GM19397 (cell line): ENCODE data around the gene KHSRP.

ENCODE experiments used
- ATAC-seq: cut with Tn5 transposase; IDR thresholded peaks from one replicate; pipeline ENCODE4 v1.9.1; 2021; ENCODE audit warnings: mild to moderate bottlenecking, moderate library complexity; ENCODE audit not compliant: unreplicated experiment

KHSRP gene

DNA sequence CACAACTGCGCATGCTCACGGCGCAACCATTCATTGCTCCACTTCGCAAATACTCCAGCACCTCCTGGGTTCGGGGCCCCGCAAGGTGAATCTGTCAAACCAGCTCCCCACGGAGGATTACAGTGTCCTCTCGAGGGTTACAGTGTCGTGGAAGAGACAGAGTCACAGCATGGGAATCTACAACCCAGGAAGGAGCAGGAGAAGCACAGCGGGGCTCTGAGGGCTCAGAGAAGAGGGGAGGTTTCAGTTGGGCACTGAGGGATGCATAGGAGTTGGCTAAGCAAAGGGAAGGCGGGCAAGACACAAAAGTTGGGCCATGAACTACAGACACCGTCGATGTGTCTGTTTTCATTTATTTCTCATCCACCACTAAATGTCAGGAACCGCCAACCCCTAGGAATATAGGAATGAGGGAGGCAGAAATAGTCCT is 30.6 kb downstream of the KHSRP start:
- ATAC-seq, result no peak

DNA sequence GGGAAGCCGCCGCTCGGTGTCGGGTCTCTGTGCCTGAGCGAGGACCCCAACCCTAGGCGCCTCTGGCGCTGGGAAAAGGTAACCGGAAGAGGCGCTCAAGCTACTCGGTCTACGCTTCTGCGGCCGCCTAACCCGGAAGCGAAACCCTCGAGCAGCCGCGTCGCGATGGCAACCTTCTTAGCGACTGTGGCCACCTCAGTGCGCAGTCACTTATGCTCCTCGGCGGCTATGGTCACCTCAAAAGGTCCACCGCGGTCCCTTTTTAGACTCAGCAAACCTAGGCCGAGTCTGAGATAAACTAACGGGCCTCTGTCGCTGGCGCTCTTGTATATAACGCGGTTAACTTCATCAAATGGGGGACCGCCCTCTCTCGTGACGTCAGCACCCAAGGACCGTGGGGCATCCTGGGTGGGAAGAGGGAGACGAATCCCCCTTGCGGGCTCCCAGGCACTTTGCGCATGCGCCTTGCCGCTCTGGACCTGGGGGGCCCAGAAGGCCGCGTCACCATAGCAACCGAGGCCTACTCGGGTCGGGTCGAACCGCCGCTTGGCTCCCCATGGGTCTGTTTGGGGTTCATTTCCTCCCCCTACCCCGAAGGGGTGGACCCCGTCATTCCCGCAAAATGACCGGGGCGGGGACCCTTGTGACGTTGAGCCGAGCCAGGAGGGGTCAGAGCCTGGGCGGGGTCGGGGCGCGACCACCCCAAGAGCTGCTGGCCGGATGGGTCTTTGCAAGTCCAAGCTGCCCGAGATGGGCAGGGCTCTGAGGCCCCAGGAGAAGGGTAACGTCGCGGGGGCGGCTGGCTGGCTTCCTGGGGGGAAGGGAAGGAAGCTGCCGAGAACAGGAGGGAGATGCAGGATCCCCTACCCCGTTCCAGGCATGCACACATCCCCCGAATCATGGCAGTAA is 31.3 kb downstream of the KHSRP start, which contains the start of gene GTF2F1:
GTF2F1 (minus strand) TSS at position 91 of the 909 bp plus-strand sequence. CDS start 169 bp downstream, outside the sequence.
- ATAC-seq, result peak; percentile 88

DNA sequence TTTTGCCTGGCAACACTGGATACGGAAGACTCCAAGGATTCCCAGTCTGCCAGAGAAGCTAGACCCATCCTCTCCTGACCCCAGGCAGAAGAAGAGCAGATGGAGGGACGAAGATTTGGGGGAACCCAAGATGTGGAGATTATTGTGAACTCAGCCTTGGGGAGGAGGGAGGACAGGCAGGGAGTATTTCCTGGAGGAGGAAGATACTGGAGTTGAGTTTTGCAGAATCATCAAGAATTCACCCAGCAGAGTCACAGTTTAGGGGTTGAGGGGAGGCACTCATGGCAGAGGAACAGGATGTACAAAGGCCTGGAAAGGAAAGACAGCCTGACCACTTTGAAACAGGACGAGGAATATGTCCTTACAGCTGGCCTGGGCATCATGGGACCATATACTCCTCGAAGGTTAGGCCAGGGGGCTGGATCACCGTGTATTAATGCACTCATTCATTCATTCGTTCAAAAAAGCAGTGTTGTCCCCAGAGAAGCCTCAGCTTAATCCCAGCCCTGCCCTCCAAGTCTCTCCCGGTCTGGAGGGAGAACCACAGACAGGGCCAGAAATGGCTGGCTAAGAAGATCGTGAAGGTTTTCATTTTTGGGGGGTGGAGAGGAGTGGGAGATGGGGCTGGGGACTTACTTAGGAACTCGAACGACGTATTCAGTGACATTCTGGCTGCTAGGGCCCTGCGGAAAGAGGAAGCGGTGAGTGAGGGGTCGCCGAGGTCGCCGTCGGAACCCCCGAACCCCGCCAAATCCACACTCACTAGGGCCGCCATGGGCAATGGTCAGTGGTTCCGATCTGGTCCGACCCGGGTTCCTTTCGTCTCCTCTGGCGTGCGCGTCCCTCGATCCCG is 32.2 kb downstream of the KHSRP start:
- no peak for ATAC-seq

DNA sequence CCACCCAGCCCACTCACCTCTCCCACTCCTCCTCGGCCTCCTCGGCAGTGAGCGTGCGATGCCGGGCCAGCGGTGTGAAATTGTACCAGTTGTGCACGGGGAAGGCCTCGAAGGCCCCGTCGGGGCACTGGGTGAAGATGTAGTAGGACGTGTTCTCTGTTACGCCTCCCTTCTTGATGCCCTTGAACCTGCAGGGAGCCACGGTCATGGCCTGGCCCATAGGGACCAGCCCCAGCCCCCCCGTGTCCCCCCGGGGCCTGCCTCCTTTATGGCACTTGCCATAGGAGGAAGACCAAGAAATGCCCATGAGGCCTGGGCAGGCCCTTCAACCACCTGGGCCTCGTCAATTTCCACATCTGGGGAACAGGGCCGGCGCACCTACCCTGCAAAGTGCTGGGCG is 37.2 kb downstream of the KHSRP start:
- no peak for ATAC-seq

DNA sequence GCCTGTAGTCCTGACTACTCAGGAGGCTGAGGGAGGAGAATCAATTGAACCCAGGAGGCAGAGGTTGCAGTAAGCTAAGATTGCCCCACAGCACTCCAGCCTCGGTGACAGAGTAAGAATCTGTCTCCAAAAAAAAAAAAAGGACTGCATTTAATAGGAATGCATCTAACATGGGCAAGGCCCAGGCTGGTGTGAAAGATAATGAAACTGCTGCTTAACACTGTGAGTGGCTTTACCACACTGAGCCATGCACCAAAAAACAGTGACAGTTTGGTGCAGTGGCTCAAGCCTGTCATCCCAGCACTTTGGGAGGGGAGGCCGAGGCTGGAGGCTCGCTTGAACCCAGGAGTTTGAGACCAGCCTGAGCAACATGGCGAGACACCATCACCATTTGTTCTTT is 40.2 kb downstream of the KHSRP start:
- ATAC-seq, result no peak

DNA sequence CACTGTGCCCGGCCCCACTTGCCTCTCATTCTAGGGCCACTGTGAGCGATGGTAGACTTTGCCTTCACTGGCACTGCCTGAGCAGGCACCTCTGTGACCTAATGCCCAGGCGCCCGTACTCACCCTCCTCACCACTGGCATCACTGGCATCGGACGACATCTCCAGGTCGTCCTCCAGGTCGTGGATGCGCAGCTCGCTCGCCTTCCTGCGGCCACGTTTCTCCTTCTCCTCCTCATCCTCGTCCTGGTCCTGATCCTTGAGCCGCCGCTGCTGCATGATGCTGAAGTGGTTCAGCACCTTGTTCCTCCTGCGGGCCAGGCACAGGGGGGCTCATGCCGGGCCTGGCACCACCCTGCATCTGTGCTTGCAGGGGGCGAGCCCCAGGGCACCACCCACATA is 41.4 kb downstream of the KHSRP start:
- no peak for ATAC-seq

DNA sequence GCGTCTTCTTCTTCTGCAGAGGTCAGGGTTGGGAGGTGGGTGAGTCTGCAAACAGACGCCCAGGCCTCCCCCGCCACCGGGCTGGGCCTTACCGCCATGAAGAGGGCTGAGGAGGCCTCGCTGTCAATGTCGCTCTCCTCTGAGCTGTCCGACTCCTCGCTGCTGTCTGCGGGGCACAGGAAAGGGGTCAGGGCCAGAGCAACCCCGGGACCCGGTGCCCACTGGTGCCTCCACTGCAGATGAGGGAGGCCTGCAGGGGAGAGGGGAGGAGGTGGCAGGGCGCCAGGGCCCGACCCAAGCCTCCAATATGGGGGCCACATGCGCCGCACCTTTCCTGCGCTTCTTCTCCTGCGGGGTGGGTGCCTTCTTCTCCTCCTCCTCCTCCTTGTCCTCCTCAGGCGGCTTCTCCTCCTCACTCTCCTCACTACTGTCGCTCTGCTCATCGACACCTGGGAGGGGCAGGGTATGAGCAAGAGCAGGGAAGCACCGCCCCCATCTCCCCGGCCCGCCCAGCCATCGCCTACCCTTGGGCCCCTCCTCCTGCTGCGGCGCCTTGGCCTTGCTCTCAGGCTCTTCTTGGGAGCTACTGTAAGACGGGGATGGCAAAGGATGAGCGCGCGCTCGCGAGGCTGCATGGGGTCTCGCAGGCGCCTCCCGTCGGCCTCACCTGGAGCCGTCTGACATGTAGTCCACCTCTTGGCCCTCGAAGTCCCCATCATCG is 43.4 kb downstream of the KHSRP start:
- no peak for ATAC-seq

DNA sequence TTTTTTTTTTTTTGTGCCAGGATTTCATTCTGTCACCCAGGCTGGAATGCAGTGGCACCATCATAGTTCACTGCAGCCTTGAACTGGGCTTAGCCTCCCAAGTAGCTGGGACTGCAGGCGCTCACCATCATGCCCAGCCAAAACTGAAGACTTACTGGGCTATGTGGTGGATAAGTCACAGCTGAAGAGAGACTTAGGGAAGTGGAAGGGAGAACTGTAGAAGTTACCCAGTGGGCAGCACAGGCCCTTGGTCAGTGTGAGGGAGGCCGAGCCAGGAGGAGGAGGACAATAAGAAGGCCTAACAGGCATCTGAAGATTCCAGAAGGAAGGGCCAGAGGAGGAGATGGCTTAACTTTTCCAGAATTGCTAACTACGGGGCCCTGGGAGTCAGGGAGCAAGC is 44.9 kb downstream of the KHSRP start:
- ATAC-seq, result no peak

DNA sequence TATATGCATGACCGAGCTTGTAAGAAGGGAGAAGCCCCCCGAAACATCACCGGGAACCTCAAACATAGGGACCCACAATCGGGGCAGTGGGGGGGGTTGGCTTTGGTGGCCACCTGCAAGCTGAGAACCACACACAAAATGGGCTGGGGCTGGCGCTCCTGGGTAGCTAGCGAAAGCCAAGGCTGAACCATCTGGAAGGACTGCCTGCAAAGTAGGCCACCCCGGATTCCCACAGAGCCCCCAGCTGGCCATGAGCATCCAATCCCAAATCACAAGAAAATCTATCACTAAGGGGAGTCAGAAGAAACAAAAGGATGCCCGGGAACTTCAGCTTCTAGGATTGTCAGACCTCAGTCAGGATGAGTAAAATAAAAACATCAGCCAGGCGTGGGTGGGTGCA is 46.1 kb downstream of the KHSRP start:
- no peak for ATAC-seq

DNA sequence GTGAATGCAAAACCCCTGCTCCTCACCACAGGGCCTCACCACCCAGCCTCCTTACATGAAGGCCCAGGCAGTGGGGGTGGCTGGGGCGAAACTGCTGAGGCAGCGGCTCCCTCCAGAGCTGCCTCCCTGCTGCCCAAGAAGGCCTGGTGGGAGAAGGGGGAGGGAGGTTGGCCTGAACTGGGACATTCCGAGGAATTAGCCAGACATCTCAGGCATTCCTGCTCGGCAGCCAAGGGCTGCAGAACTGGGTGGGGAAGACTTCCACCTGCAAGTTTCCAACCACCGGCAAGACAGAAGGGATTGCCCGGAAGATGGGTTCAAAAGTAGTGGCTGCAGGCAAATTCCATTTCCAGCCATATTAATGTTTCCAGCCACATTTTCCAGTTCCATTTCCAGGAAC is 46.6 kb downstream of the KHSRP start:
- no peak for ATAC-seq

DNA sequence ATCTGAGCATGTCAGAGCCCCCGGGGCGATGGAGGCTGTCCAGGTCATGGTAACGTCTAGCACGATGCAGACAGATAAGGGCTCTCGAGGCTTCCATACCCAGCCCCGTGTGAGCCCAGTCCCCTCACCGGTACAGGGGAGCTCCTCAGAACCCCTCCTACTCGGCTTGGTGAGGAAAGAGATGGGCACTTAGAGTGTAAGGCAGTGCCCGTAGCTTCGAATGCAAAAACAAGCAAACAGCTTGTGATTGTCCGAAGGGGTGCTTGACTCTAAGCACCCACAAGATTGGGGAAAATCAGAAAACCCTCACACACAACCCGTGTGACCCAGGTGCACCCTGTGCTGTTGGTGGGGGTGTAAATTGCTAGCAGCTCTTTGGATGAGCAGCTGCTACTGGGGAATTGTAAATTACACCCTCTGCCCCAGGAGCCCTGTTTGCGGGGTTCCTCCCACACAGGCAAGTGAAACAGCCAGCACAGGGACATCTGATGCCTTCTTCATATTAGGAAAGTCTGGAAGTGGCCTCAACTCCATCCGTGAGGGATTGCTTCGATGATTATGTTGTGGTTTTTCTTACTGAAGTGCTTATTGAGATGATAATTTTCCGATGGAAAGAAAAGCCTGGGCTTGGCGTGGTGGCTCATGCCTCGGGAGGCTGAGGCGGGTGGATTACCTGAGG is 48.0 kb downstream of the KHSRP start:
- ATAC-seq, result no peak

DNA sequence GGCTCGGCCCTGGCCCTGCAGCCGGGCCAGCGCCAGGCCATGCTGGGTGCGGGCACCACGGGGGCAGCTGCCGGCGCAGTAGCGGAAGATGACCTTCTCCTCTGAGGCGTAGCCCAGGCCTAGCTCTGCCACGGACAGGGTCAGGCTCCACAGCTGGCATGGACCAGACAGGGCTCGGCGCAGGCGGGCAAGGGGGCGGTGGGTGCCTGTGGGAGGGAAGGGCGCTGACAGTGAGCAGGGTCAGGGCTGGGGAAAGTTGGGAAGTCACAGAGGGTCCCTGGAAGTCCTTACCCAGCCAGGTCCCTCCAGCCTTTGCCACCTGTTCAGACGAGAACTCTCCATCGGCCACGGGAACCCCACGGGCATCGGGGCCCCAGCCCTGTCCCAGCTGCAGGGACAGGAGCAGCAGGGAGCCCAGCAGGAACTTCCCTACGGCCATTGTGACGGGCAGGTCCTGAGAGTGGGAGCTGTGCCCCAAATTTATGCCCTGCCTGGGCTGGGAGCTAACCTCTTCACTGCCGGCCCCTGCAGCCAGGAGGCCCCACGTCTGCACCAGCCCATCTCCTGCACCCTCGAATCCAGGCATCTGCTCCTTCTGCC is 49.1 kb downstream of the KHSRP start, which contains the start of gene PSPN:
PSPN (minus strand) TSS at position 523 of the 600 bp plus-strand sequence; CDS start at position 439, 84 bp downstream.
- ATAC-seq, result no peak

DNA sequence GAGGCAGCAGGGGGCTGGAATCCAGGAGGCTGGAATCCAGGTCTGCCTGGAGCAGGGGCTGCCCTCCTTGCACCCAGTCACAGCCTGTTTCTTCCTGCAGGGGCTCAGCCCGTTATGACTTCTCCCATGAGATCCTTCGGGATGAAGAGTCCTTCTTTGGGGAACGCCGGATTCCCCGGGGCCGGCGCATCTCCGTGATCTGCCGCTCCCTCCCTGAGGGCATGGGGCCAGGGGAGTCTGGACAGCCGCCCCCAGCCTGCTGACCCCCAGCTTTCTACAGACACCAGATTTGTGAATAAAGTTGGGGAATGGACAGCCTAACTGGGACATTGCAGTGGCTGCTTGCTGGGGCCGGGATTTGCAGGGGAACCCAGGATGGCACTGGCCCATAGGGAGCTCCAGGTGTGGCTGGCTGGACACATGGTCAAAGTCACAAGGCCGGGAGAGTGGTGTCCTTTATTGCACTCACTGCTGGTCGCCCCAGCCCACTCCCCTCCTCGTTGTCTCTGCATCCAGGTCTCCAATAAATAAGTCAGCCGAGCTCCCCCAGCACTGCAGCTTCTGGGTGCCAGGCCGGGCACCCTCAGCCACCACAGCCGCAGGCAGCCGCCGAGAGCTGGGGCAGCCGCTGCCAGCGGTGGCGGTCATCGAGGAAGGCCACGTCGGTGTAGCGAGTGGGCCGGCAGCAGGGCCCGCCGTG is 49.8 kb downstream of the KHSRP start:
- no peak for ATAC-seq

DNA sequence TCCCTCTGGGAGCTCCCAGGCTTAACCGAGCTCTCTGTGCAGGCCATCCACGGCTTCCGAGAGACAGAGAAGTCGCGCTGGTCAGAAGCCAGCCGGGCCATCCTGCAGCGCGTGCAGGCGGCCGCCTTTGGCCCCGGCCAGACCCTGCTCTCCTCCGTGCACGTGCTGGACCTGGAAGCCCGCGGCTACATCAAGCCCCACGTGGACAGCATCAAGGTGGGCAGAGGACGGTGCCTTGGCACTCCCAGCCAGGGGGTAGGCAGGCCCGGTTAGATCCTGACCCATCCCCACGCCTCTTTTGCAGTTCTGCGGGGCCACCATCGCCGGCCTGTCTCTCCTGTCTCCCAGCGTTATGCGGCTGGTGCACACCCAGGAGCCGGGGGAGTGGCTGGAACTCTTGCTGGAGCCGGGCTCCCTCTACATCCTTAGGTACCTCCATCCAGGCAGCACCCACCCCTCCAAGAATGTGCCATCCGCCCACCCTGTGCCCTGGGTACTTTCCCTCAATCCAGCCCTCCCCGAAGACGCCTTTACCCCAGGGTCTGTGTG is 50.4 kb downstream of the KHSRP start:
- no peak for ATAC-seq

DNA sequence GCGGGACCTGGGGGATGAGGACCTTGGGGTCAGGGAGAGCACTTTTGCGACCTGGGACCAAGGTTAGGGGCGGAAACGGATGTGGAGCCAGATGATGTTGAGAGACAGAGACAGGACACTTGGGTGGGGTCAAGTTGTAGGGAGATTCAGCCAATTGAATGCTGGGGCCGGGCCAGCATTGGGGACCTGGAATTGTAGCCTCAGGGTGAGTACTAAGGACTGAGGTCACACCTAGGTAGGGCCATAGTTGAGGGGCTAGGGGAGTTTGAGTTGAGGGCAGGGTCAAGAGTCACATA is 50.9 kb downstream of the KHSRP start:
- ATAC-seq, result no peak

DNA sequence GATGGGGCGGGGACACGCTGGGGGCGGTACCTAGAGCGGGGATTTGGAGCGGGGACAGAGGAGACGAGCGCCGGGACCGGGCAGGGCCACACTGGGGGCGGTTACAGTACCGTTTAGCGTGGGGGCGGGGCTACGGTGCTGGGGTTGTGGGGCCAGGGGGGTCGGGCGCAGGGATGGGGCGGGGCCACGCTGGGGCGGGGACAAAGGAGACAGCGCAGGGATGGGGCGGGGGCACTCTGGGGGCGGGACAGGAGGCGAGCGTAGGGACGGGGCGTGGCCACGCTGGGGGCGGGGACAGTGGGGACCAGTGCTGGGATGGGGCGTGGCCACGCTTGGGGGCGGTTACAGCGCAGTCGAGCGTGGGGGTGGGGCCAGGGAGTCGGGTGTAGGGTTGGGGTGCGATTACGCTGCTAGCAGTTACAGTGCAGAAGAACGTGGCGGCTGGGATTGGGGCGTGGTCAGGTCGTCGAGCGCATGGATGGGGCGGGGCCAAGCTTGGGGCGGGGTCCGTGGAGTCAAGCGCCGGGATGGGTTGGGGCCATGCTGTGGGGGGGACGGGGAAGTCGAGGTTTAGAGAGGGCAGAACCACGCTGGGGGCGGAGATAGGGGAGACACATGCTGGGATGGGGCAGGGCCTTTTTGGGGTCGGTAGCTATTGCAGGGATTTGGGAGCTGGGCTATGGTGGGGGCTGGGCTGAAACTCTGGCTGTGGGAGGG is 51.4 kb downstream of the KHSRP start:
- ATAC-seq, result peak; percentile 47

DNA sequence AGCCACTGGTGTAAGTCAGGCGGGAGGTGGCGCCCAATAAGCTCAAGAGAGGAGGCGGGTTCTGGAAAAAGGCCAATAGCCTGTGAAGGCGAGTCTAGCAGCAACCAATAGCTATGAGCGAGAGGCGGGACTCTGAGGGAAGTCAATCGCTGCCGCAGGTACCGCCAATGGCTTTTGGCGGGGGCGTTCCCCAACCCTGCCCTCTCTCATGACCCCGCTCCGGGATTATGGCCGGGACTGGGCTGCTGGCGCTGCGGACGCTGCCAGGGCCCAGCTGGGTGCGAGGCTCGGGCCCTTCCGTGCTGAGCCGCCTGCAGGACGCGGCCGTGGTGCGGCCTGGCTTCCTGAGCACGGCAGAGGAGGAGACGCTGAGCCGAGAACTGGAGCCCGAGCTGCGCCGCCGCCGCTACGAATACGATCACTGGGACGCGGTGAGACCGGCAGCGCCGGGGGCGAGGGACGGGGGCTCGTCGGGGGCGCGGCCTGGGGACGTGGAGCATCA is 52.0 kb downstream of the KHSRP start, which contains the start of gene ALKBH7:
ALKBH7 (plus strand) TSS at position 201 of the 502 bp plus-strand sequence; CDS start at position 228, 27 bp downstream.
- ATAC-seq, result peak; percentile 69

DNA sequence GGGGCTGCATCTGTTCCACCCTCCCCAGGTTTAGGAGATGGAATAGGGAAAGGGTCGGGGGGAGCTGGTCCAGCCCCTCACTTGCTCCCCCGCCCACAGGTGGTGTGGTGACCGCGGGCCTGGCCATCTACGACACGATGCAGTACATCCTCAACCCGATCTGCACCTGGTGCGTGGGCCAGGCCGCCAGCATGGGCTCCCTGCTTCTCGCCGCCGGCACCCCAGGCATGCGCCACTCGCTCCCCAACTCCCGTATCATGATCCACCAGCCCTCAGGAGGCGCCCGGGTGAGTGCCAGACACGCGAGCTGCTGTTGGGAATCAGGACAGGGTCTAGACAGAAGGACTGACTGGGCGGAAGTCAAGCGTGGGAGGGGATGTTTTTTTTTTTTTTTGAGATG is 60.3 kb downstream of the KHSRP start:
- ATAC-seq, result no peak
